ENCODE data around the gene UROS. TPM values are rescaled to one million over a fixed set of nuclear protein-coding genes. Genes with fewer than 3 reads are reported as not detected.

Gene UROS
- polyA plus RNA-seq, 3 donors = 54.1 to 67.3 (median 57.8) TPM

DNA sequence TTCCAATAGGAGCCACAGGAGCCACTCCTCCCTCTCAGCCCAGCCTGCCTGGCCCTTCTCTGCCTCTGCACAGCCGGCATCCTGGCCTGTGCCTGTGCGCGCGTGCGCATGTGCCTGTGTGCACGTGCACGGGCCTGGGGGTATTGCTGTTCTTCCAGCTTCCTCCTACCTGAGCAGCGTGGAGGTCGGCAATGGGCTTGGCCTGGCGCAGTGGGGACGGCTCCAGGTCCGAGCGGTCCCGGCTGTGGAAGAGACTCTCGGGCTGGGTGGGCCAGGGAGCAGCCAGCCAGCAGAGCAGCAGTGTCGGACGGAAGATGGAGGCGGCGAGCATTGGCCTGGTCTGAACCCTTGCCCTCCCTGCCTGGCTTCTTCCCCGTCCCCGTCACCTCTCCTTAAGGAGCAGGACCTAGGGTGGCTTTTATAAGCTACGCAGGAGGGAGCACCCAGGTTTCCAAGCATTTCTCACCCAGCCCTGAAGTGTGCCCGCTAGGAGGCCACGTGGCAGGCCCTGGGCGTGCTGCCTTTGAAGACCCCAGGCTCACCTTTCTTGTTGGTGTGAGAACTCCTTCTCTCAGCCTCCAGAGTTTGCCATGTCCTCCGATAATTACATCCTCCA is 47.5 kb downstream of the UROS start, which contains the start of gene MMP21:
Gene MMP21 (minus strand): TSS at position 331 of the 616 bp plus-strand sequence. CDS start 0 bp downstream, at position 331.
- DNase-seq (ENCODE audit: extremely low read depth in 1 of 11, low read depth in 9 of 11, low spot score in 4 of 11) = no peak

DNA sequence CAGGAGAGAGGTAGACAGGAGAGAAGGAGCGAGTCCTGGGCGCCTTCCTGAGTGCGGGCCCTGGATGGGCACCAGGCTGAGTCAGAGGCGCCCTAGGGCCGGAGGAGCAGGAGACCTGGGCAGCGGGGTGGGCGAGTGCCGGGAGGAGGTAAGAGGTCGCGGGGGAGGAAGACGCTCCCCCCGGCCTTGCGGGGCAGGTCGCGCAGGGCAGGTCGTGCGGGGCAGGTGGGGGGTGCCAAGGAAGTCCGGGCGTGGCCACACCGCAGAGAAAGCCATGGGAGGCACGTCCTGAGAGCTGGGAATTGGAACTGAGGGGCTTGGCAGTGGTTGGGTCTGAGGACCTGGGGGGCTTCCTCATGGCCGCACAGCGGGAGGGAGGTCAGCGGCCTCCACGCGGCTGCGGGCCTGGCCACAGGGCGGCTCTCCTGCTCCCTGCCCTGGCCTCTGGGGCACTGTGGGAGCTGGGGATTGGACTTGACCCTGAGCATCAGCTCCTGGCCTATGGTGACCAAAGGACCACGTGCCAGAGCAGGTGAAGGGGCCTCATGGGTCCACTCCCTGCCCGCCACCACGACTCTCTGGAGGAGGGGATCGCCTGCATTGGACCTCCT is 48.4 kb downstream of the UROS start:
- no peak for DNase-seq (ENCODE audit: extremely low read depth in 1 of 11, low read depth in 9 of 11, low spot score in 4 of 11)

DNA sequence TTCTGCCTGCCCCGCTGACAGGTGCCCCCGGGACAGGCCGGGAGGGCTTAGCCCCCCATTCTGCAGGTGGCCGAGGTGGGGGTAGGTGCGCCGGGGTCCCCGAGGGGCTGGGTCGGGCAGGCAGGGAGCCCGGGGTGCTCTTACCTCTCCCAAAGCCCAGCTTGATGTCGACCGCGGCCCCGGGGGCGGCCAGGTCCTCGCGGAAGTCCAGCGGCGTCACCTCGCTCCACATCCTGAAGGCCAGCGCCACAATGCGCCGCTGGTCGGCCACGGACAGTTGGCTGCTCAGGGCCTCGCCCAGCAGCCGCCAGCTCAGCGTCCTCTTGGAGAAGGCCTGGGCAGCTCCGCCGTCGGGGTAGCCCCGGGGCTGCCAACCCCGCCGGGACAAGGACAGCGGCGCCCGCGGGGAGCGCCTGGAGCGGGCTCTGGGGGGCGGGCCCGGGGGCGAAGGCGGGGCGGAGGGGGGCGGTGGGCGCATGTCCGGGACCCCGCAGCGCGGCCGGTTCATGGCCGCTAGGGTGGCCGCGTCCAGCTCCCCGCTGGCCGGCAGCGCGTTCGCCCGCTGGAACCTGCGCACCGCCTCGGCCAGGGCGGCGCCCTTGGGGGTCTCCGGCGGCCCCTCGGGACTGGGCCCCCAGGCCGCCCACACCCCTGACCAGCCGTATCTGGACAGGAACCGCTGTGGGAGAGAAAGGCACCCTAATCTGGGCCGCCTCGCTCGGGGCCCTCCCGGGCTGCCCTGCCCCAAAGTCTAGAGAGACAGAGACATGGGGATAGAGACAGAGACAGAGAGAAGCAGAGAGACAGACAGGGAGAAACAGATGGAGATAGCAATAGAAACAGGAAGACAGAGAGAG is 49.1 kb downstream of the UROS start:
- DNase-seq (ENCODE audit: extremely low read depth in 1 of 11, low read depth in 9 of 11, low spot score in 4 of 11) = no peak

DNA sequence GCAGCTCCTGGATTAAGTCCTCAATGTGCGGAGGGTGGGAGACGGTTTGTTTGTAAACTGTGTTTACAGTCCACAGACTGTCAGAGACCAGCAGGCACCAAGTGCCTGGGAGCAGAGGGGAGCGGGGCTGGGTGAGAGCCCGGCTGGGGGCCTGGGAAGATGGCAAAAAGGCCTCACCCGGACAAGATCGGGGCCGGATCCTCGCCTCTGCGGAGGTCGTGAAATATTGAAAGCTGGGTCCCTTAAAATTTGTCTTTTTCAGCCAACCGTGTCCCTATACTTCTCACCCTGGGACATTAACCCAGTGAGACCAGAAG is 50.2 kb downstream of the UROS start:
- no peak for DNase-seq (ENCODE audit: extremely low read depth in 1 of 11, low read depth in 9 of 11, low spot score in 4 of 11)

DNA sequence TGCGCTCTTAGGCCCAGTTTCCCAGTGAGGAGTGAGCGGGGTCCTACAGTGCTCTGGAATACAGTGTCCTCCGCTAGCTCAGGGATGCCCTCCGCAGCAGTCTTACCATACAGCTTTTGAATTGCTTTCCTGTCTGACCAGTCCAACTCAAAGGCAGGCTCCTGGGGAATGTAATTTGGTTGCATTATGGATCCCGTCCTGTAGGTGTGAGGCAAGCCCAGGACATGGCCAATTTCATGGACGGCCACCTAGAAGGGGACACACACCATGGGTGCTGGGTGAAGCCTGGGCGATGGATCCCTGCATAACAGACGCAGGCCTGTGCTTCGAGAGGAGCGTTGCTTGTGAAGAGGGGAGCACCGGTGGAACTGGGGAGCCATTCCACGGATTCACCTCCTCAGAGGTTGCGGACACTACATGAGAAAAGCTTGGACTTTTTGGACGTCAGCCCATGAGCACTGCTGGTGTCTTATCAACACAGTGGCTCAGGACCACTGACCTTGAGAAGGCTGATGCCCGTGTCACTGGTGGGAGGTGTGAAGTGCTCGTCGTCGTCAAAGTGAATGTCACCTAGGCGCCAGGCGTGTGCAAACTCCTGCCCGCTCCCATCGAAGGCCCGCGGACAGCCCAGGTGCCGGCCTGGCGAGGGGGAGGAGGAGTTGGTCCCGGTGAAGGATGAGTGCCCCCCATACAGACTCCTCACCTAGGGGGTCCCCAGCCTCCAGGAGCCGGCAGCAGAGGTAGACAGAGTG is 50.8 kb downstream of the UROS start:
- no peak for DNase-seq (ENCODE audit: extremely low read depth in 1 of 11, low read depth in 9 of 11, low spot score in 4 of 11)

DNA sequence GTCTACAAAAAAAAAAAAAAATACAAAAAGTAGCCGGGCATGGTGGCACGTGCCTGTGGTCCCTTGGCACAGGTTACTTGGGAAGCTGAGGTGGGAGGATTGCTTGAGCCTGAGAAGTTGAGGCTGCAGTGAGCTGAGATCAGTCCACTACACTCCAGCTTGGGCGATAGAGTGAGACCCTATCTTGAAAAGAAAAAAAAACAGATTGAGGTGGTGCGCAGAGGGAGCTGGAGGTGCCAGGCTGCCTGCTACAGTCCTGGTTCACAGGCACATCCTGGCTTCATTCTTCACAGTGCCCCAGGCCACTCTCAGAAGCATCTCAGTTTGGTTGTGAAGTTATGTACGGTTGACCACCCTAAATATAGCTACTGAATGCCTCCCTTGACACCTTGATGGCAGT is 52.2 kb downstream of the UROS start:
- no peak for DNase-seq (ENCODE audit: extremely low read depth in 1 of 11, low read depth in 9 of 11, low spot score in 4 of 11)

DNA sequence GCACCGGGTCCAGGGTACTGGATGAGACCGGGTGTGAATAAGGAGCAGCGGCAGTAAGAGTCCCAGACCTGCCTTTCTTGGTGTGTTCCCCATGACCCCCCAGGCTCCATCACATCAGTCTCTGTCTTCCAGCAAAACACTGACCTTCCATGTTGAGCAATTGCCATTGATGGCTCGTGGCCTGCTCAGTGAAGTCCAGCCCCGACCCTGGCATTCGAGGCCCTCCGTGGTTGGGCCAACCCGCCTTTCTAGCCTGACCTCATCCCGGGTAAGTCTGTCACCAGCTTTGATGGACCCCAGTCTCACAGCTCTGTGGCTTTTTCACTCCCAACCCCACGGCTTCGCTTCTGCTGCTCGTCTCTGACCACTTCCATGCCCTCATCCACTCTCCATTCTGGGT is 53.9 kb downstream of the UROS start:
- no peak for DNase-seq (ENCODE audit: extremely low read depth in 1 of 11, low read depth in 9 of 11, low spot score in 4 of 11)

DNA sequence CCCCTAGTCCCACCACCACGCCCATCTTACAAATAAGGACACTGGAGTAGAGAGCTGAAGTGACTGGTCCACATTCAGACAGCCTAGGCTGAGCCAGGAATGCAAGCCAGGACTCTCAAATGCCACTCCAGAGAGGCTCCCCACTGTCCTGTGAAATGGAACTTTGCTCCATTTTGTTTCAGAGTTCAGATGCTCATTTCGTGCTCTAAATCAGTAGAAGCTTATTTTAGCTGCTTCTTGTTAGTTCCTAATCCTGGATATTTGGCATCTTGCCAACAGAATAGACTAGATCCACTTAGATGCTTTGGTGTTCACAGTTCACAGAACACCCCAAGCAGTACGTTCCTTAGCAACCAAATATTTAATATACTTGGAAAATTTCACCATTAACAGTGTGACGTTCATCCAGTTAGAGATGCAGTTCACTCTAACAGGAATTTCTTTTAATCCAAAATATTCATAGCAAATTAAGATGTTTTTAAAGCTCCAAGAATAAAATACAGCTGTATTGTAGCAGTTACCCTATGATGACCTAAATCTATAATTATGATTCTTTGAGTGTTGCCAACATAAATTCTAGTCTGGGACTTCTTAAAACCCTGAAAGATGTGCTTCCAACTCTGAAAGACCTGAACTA is 54.7 kb downstream of the UROS start:
- peak in 6 of 11 donors; percentile 25 to 63 (median 46) for DNase-seq (ENCODE audit: extremely low read depth in 1 of 11, low read depth in 9 of 11, low spot score in 4 of 11)

DNA sequence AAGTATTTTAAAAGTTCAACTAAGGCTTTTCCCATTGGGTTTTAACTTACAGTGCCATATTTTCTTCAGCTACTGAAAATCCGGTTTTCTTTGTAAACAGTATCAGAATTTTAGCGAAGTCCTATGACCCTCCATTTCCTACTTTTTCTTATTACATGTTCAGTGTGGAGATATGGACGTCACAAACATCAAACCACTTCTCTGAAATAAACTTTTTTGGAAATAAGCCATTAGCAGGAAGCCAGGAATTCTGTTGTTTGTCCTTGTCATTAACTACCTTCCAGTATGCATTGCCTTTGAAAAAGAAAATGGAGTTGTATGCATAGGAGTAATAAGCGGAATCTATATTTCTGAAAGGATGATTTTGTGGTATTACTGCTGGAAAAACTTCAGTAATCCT is 56.5 kb downstream of the UROS start:
- DNase-seq (ENCODE audit: extremely low read depth in 1 of 11, low read depth in 9 of 11, low spot score in 4 of 11) = no peak

DNA sequence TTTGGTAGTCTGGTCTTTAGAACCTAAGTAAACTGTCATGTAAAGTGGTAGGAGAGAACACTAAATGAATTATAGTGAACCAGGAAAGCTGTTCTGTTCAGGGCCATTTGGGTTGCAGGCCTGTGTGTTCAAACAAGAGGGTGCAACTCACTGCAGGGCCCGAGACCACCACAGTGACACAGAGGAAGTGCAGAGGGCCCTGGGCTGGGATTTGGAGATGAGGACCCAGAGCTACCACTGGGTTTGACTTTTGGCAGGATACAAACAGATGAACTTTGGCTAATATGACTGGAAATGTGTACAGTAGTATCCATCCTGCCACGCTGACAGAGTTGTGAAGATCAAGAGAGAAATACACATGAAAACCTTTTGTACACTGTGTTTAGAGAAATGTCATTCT is 57.2 kb downstream of the UROS start:
- DNase-seq (ENCODE audit: extremely low read depth in 1 of 11, low read depth in 9 of 11, low spot score in 4 of 11) = no peak

DNA sequence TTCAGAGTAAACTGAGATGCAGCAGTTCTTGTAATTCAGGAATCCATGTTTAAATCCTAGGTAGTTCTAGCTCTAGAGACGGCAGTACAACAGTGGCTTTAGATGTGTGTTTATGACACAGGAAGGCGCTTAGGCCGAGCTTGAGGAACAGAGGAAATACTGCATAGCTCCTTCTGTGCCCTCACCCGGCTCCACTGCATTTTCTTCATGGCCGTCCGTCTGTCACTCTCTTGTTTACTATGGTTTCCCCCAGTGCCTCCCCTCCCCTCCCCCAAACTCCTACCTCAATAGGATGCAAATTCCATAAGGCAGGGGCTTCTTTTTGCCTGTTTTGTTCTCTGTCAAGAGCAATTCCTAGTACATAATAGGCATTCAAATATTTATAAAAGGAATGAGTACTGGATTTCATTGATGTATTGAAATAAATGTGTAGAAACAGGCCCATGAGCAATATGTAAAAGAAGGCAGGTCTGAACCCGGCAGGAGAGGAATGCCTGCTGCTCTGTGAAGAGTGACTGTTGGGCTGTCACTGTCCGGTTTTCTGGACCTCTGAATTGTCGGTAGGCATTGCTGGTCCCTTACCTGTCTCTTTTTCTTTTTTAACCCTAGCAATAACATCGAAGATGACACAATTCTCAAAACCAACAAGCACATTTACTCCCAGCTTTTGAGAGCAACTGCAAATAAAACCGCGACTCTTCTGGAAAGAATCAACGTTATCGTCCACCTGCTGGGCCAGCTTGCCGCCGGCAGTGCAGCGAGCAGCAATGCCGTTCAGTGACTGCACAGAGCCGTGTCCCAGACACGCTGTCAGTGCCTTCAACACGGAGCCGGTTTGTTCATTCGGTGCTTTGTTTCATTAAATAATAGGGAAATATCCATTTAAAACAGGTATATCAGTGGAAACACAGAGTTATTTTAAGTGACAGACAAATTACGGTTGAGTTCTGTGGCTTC is 60.1 kb downstream of the UROS start:
- no peak for DNase-seq (ENCODE audit: extremely low read depth in 1 of 11, low read depth in 9 of 11, low spot score in 4 of 11)

DNA sequence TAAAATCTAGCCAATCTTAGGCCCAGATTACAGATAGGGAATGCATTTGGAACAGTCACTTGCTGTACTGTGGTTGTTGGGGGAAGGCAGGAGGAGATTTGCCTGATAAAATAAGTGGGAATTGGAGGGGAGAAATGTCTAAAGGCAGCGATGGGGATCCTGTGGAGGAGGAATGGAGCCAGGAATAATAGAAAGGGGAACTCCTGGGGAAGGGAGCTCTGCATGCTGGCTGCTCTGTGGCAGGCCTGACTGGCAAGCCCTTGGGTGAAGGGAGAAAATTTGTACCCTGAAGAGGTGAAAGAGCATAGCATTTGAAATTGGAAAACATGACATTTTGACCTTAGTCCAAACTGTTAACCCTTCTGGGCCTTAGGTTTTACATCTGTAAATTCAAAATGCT is 61.1 kb downstream of the UROS start:
- DNase-seq (ENCODE audit: extremely low read depth in 1 of 11, low read depth in 9 of 11, low spot score in 4 of 11) = no peak

DNA sequence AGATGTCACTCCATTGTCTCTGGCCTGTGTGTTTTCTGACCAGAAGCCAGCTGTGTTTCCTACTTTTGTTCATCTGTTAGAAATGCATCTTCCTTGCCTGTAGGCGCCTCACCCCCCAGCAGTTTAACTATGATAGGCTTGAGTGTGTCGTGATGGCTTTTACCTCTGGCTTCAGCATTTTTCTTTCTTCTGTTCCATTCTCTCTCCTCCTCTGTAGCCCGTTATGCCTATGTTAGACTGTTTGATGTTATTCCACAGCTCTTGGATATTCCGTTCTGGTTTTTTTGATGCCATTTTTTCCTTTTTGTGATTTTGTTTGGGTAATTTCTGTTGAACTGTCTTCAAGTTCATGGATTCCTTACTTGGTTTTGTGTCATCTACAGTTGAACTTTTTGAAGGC is 65.3 kb downstream of the UROS start:
- no peak for DNase-seq (ENCODE audit: extremely low read depth in 1 of 11, low read depth in 9 of 11, low spot score in 4 of 11)

DNA sequence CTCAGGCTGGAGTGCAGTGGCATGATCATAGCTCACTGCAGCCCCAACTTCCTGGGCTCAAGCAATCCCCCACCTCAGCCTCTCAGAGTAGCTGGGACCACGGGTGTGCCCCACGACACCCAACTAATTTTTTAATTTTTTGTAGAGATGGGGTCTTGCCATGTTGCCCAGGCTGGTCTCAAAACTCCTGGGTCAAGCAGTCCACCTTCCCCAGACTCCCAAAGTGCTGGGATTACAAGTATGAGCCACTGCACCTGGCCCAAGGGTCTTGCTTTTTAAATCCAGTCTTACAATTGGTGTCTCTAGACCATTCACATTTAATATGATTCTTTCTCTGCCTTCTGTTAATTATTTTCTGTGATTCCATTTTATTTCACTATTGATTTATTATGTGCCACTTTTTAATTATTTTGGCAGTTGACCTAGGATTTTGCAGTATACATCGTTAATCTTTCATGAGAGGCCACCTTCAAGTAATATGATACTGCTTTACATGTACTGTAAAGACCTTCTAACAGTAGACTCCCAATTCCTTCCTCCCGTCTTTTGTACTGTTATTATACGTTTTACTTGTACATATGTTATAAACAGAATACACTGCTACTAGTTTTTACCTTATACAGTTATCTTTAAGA is 66.1 kb downstream of the UROS start:
- no peak for DNase-seq (ENCODE audit: extremely low read depth in 1 of 11, low read depth in 9 of 11, low spot score in 4 of 11)

DNA sequence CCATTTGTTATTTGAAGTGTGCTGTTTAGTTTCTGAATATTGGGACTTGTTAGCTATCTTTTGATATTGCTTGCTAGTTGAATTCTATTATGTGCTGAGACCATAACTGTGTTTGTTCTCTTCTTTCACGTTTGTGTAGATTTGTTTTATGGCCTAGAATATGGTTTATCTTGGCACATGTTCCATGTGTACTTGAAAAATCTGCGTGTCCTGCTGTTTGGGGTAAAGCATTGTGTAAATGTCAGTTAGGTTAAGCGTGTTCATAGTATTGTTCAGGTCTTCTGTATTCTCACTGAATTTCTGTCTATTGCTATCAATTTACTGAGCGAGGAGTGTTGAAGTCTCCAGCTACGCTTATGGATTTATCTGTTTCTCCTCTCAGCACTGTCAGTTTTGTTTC is 66.9 kb downstream of the UROS start:
- no peak for DNase-seq (ENCODE audit: extremely low read depth in 1 of 11, low read depth in 9 of 11, low spot score in 4 of 11)

DNA sequence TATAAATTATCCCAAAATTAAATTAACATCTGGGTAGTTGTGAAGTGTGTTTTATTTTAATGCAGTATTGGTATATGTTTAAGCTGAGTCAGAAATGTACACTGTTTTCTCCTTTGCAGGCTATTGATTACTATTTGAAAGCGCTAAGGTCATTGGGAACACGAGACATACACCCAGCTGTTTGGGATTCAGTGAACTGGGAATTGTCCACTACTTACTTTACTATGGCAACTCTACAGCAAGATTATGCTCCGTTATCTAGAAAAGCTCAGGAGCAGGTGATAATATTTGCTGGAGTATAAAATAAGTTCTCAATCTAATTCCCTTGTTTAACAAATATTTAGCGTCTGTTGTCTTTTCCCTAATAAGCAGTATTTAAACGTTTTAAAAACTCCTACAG is 75.6 kb downstream of the UROS start:
- DNase-seq (ENCODE audit: extremely low read depth in 1 of 11, low read depth in 9 of 11, low spot score in 4 of 11) = no peak

DNA sequence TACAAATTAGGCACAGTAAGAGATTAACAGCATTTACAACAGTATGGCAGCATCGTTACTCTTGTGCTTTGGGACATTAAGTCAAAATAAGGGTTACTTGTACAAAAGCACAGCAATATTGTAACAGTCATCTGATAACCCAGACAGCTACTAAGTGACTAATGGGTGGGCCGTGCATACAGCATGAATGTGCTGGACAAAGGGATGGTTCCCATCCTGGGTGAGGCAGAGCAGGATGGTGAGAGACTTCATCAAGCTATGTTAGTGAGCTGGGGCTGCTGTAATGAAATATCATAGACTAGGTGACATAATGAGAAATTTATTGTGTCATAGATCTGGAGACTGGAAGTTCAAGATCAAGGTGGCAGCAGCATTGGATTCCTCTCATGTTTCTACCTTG is 78.1 kb downstream of the UROS start:
- no peak for DNase-seq (ENCODE audit: extremely low read depth in 1 of 11, low read depth in 9 of 11, low spot score in 4 of 11)

DNA sequence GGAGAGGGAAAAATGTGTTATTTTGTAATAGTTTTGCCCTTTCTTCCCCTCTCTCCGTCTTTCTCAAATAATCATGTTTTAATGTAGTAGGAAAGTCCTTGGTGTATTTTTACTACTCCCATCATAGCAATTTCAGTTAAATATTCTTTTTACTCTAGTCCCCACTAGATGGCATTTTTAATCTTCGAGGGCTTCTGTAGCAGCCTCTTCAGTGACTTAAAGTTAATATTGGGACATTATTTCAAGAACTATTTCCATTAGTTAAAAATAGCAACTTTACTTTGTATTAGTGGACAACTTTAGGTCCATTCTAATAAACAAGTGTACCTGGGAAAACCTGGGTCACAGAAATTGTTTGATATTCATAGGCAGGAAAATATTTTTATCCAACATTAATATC is 80.6 kb downstream of the UROS start:
- no peak for DNase-seq (ENCODE audit: extremely low read depth in 1 of 11, low read depth in 9 of 11, low spot score in 4 of 11)

Data from renal cortex interstitium (tissue), 11 donors.